ENCODE measurements around the gene INSYN1. TPM values are rescaled to one million over a fixed set of nuclear protein-coding genes. Genes with fewer than 3 reads are reported as not detected.
A peak's percentile ranks its signal among the peaks of the same experiment; 100 is the strongest.

The INSYN1 gene
- total RNA-seq, 6 donors from 2014 or later = 3.1 to 17.1 (median 5.1) TPM

DNA sequence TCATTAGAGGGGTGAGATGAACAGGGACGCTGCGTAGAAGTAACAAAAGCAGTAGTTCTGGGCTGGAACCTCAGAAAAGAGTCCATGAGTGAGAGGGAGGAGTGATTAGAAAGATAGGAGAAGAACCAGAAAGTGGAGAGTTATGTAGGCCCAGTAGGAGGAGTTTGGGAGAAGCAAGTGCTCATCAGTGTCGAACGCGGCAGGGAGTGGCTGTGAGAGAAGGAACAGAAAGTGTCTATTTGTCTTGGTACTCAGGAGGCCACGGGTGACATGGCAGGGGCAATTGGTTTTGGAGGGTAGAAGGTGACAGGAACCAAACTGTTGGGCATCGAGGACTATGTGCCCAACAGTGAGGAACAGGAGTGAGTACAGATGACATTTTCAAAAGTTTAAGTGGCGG is 1.3 kb upstream of the INSYN1 start:
- H3K27ac ChIP-seq = no peak overlapping the region
- DNase-seq (no peak), ATAC-seq (ENCODE audit: low FRiP score in 2 of 2) (no peak)
- H3K27me3 ChIP-seq = peaks cover 0 to 22% (median 12%) of the 10 kb centered on the region in 4 donors
- TF ChIP-seq EP300 (IDR thresholded peaks at IDR 0.05) (no peak), POLR2A (IDR thresholded peaks at IDR 0.05) (no peak), POLR2AphosphoS5 (IDR thresholded peaks at IDR 0.05) (no peak), CTCF (IDR thresholded peaks at IDR 0.05) (no peak)
- H3K36me3 ChIP-seq = no peaks in the 10 kb centered on the region
- WGBS, 2 donors = 64 to 71% methylated on average over 8 of the region's 8 CpGs
- no peak overlapping the region for H3K4me3 ChIP-seq
- H3K4me1 ChIP-seq = peaks cover 8 to 26% (median 12%) of the 10 kb centered on the region in 4 donors
- H3K9me3 ChIP-seq = no peaks in the 10 kb centered on the region

- no peaks in the 10 kb centered on the region for H3K9me3 ChIP-seq
- DNase-seq = no peak
- peaks cover 8 to 26% (median 12%) of the 10 kb centered on the region in 4 donors for H3K4me1 ChIP-seq
- H3K27me3 ChIP-seq = peaks cover 0 to 22% (median 12%) of the 10 kb centered on the region in 4 donors
- no peak for TF ChIP-seq POLR2AphosphoS5 (IDR thresholded peaks at IDR 0.05)
- TF ChIP-seq POLR2A (IDR thresholded peaks at IDR 0.05) = no peak
- no peak for TF ChIP-seq EP300 (IDR thresholded peaks at IDR 0.05)
- TF ChIP-seq CTCF (IDR thresholded peaks at IDR 0.05) = no peak
- no CpG with 5 or more reads among the region's 56 CpGs for WGBS, 2 donors
- peak overlapping the region in 1 of 4 donors; percentile 3 for H3K27ac ChIP-seq
- no peaks in the 10 kb centered on the region for H3K36me3 ChIP-seq
- H3K4me3 ChIP-seq = peak overlapping the region in 3 of 4 donors; percentile 43 to 58 (median 57)
- peak in 1 of 2 donors; percentile 45 for ATAC-seq (ENCODE audit: low FRiP score in 2 of 2)
Observed at GRCh38 chr15:73752806-73753193, 351 bp downstream of the INSYN1 start.

DNA sequence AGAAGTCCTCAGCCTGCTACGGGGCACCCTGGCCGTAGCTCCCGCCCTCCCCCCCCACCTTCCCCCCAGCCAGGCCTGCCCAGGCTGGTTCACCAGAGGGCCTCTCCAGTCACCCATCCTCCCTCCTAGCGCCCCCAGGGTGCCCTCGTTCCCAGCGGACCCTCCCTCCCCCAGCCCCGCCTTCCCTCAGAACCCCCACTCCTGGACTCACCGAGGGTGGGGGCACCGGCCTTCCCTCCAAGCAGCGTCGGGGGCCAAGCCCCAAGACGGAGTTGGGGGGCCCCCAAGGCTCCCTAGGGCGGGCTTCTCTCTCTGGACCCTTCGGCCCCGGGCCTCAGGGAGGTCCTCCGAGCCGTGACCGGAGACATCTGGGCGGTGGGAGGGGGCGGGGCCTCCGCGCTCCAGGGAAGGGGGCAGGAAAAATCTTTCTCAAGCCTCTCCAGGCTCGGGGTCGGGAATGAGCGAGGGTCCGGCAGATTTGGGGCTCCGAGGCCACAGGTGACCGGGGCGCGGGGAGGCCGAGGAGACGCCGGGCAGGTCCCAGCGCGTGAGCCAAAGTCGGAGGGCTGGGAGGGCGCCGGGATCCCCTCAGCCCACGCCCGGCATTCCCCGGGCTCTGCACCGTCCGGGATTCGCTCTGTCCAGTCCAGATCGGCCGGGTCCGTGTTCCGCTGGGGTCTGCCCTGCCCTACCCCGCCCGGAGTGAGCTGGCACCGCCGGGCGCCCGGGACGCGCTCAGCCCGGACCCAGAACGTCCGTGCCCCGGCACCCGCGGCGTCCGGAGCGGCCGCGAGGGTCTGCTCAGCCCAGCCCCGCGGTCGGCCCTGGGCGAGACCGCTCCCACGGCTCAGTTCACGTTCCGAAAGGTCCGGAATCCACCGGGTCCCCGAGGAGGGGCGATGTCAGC is 999 bp downstream of the INSYN1 start:
- H3K27ac ChIP-seq = peak overlapping the region in 1 of 4 donors; percentile 3
- peaks cover 8 to 26% (median 12%) of the 10 kb centered on the region in 4 donors for H3K4me1 ChIP-seq
- H3K36me3 ChIP-seq = no peaks in the 10 kb centered on the region
- DNase-seq (peak in 1 of 2 donors; percentile 82), ATAC-seq (ENCODE audit: low FRiP score in 2 of 2) (peak in 1 of 2 donors; percentile 44)
- WGBS, 2 donors = 0 to 1% methylated on average over 18 to 33 of the region's 79 CpGs
- TF ChIP-seq POLR2AphosphoS5 (IDR thresholded peaks at IDR 0.05) (no peak), CTCF (IDR thresholded peaks at IDR 0.05) (no peak), EP300 (IDR thresholded peaks at IDR 0.05) (no peak), POLR2A (IDR thresholded peaks at IDR 0.05) (no peak)
- H3K27me3 ChIP-seq = peaks cover 0 to 22% (median 12%) of the 10 kb centered on the region in 4 donors
- no peaks in the 10 kb centered on the region for H3K9me3 ChIP-seq
- peak overlapping the region; percentile 16 to 58 (median 50) for H3K4me3 ChIP-seq

DNA sequence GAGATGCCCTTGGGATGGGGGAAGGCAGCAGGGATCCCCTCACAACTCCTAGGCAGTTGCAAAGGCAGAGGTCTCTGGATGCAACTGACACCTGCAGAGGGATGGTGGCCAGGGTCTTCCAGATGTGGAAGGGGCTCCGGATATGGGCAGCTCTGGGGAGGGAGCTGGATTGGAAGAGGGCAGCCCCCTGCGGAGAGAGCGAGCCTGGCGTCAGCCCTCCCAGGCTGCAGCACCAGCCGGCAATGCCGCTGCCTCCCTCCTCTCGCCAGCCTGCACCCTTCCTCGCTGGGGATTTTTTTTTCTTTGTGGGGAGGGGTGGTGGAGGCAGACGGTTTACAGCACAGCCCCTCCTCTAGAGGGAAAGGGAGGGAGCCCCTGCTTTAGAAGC is 1.6 kb downstream of the INSYN1 start:
- H3K36me3 ChIP-seq = no peaks in the 10 kb centered on the region
- TF ChIP-seq POLR2A (IDR thresholded peaks at IDR 0.05) (no peak), EP300 (IDR thresholded peaks at IDR 0.05) (no peak), CTCF (IDR thresholded peaks at IDR 0.05) (no peak), POLR2AphosphoS5 (IDR thresholded peaks at IDR 0.05) (no peak)
- no peak overlapping the region for H3K27ac ChIP-seq
- DNase-seq (no peak), ATAC-seq (ENCODE audit: low FRiP score in 2 of 2) (no peak)
- peaks cover 8 to 26% (median 12%) of the 10 kb centered on the region in 4 donors for H3K4me1 ChIP-seq
- no peaks in the 10 kb centered on the region for H3K9me3 ChIP-seq
- H3K4me3 ChIP-seq = peak overlapping the region in 3 of 4 donors; percentile 43 to 58 (median 57)
- H3K27me3 ChIP-seq = peaks cover 0 to 22% (median 12%) of the 10 kb centered on the region in 4 donors
- WGBS, 2 donors = 22% methylated on average over 9 of the region's 9 CpGs; no CpG with 5 or more reads in 1 of the 2 donors
